ENCODE data around the gene FOXA1.

FOXA1 gene

GRCh38 chr14:37571391-37571790, 23.7 kb downstream of the FOXA1 start:
- H3K27me3 ChIP-seq: no peaks in the 10 kb centered on the region; the same call in 1 of the 2 replicates
- no peaks in the 10 kb centered on the region for H3K36me3 ChIP-seq
- H3K4me3 ChIP-seq (ENCODE audit: low read depth, low read length): no peak overlapping the region
- H3K9me3 ChIP-seq: no peaks in the 10 kb centered on the region
- TF ChIP-seq CTCF (IDR thresholded peaks at IDR 0.05; ENCODE audit: low read depth, low read length): no peak
- no peaks in the 10 kb centered on the region for H3K4me1 ChIP-seq
- DNase-seq: no peak

- H3K27me3 ChIP-seq: no peaks in the 10 kb centered on the region; the same call in 1 of the 2 replicates
These were observed 25.3 kb downstream of the FOXA1 start for GRCh38 chr14:37569729-37570128.

GRCh38 chr14:37566811-37567371, 28.2 kb downstream of the FOXA1 start:
- no peak overlapping the region for H3K4me3 ChIP-seq (ENCODE audit: low read depth, low read length)
- no peaks in the 10 kb centered on the region; the same call in 1 of the 2 replicates for H3K27me3 ChIP-seq
- no peaks in the 10 kb centered on the region for H3K36me3 ChIP-seq
- H3K9me3 ChIP-seq: no peaks in the 10 kb centered on the region
- no peak for DNase-seq
- TF ChIP-seq CTCF (IDR thresholded peaks at IDR 0.05; ENCODE audit: low read depth, low read length): no peak
- no peaks in the 10 kb centered on the region for H3K4me1 ChIP-seq

More at GRCh38 chr14:37569729-37570128, 25.3 kb downstream of the FOXA1 start:
- Histone ChIP-seq H3K4me1 (no peaks in the 10 kb centered on the region), H3K9me3 (no peaks in the 10 kb centered on the region), H3K36me3 (no peaks in the 10 kb centered on the region), H3K4me3 (ENCODE audit: low read depth, low read length) (no peak overlapping the region)
- TF ChIP-seq CTCF (IDR thresholded peaks at IDR 0.05; ENCODE audit: low read depth, low read length): no peak
- DNase-seq: no peak

GRCh38 chr14:37565550-37565949, 29.5 kb downstream of the FOXA1 start:
- no peak overlapping the region for H3K4me3 ChIP-seq (ENCODE audit: low read depth, low read length)
- no peak for TF ChIP-seq CTCF (IDR thresholded peaks at IDR 0.05; ENCODE audit: low read depth, low read length)
- no peaks in the 10 kb centered on the region for H3K4me1 ChIP-seq
- H3K36me3 ChIP-seq: no peaks in the 10 kb centered on the region
- no peaks in the 10 kb centered on the region for H3K9me3 ChIP-seq
- no peak for DNase-seq
- H3K27me3 ChIP-seq: no peaks in the 10 kb centered on the region

- no peaks in the 10 kb centered on the region for H3K36me3 ChIP-seq
- no peak overlapping the region for H3K4me3 ChIP-seq (ENCODE audit: low read depth, low read length)
- no peaks in the 10 kb centered on the region for H3K4me1 ChIP-seq
- no peaks in the 10 kb centered on the region for H3K27me3 ChIP-seq
- no peak for TF ChIP-seq CTCF (IDR thresholded peaks at IDR 0.05; ENCODE audit: low read depth, low read length)
- DNase-seq: no peak
- no peaks in the 10 kb centered on the region for H3K9me3 ChIP-seq
These were observed 31.9 kb downstream of the FOXA1 start for GRCh38 chr14:37563189-37563588.

- Histone ChIP-seq H3K4me1 (no peaks in the 10 kb centered on the region), H3K36me3 (no peaks in the 10 kb centered on the region), H3K4me3 (ENCODE audit: low read depth, low read length) (no peak overlapping the region), H3K27me3 (no peaks in the 10 kb centered on the region), H3K9me3 (no peaks in the 10 kb centered on the region)
- no peak for TF ChIP-seq CTCF (IDR thresholded peaks at IDR 0.05; ENCODE audit: low read depth, low read length)
- no peak for DNase-seq
These were observed 35.7 kb downstream of the FOXA1 start for GRCh38 chr14:37559386-37559785.
